Fibroblast of the conjunctiva (primary cell): Measurements from ENCODE around the gene CRYBB3.
"Not testable (repeated sequence)": the region's sequence is repeated elsewhere in the genome, so short reads cannot be mapped to it uniquely, and the experiment has no call there.

Source experiments
- DNase-seq: peaks from one replicate; pipeline ENCODE4 v3.0.0-alpha.2; 2010; ENCODE audit warnings: low read depth

Gene CRYBB3

DNA sequence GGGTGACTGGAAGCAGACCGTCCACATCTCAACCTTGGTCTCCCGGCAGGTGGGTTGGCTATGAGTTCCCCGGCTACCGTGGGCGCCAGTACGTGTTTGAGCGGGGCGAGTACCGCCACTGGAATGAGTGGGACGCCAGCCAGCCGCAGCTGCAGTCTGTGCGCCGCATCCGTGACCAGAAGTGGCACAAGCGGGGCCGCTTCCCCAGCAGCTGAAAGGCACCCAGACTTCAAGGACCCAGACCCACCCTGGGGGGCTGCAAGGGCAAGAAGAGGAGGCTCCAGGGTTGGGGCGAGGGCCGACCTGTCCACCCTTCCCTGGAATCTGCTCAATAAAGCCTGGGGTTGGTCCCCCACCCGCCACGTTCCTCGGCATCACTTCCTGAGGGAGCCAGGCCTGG, 7.3 kb downstream of the CRYBB3 start:
- DNase-seq: no peak

DNA sequence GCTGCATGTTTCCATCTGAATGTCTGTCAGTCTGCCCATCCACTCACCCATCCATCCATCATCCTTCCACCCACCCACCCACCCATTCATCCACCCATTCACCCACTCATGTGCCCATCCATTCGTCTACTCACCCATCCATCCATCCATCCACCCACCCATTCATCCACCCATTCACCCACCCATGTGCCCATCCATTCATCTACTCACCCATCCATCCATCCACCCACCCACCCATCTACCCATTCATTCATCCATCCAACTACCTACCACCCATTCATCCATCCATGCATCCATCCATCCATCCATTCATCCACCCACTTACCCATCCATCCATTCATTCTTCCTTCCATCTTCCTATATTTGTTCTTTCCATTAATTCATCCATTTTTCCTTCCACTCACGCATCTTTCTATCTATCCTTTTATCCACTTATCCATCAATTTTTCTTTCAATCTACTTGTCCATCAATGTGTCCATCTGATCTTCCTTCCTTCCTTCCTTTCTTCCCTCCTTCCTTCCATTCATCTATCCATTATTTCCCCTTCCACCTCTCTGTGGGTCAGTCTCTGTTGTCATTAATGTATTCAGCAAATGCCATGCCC, 8.0 kb downstream of the CRYBB3 start:
- no peak for DNase-seq

DNA sequence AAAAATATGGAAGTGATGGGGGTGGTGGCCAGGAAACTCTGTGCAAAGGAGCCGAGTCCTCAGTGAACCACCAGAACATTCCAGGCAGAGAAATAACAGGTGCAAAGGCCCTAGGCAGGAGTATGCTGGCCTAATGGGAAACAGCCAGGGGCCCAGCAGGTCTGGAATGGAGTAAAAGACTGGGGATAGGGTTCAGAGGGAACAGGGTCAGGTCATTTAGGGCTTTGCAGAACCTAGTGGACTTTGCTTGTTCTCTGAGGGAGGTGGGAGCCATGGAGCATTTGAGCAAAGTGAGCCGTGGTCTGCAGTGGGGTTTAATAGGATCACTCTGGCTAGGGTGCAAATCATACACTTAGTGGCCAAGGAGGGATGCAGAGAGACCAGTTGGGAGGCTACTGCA, 8.7 kb downstream of the CRYBB3 start:
- no peak for DNase-seq

GRCh38 chr22:25208743-25209505, 9.3 kb downstream of the CRYBB3 start:
- no peak for DNase-seq

DNA sequence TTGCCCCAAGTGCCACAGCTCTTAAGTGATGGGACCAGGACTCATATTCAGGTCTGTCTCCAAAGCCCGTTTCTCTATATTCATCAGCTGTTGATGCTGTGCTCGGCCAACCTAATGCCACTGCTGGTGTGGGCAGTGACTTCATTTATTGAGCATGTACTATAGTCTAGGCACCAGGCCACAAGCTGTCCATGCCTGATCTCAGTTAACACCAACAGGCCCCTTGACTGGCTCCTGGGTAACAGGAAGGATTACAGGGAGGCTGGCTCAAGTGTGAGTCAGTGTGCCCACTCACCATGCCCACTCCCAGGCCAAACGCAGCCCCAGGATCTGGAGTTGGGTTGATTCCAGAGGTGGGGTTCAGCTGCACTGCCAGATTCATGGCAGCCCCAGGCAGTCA, 11.1 kb downstream of the CRYBB3 start:
- DNase-seq: no peak

- DNase-seq: no peak
Measured at GRCh38 chr22:25212337-25212736, 12.7 kb downstream of the CRYBB3 start.

- no peak for DNase-seq
Measured at GRCh38 chr22:25213221-25213620, 13.6 kb downstream of the CRYBB3 start.

DNA sequence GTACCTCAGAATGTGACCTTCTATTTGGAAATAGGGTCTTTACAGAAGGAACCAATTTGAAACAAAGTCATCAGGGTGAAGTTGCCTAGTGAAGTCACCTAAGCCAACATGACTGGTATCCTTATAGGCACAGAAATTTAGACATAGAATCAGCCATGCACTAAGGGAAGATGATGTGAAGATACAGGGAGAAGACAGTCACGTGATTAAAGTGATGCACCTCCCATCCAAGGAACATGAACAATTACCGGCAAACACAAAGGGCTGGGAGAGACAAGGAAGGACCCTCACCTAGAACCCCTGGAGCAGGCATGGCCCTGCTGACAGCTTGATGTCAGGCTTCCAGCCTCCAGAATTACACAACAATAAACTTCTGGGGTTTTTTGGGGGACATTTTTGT, 16.6 kb downstream of the CRYBB3 start:
- DNase-seq: no peak

DNA sequence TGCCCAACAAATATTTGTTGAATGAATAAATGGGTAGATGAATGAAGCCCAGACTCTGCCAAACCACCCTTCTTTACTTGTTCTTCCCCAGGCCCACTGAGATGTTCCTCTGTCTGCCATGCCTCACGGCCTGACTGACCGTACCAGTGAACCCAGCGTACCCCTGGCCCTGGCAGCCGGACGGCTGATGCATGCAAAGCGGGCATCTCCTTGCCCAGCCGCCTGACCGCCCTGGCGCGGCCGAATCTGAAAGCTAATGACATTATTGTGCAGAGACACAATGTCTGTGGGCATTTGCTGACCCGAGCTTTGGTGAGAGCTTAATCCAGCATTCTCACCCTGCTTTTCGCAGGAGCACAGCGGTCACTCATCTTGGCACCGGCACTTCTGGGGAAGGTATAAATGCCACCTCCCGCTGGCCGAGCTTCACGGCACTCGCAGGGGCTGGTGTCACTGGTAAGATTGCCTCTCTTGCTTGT, 19.6 kb downstream of the CRYBB3 start, which contains the start of gene CRYBB2:
CRYBB2 (plus strand) TSS at position 429 of the 479 bp plus-strand sequence. CDS start 1,791 bp downstream, outside the sequence.
- DNase-seq: no peak

GRCh38 chr22:25219948-25220442, 20.3 kb downstream of the CRYBB3 start:
- no peak for DNase-seq

DNA sequence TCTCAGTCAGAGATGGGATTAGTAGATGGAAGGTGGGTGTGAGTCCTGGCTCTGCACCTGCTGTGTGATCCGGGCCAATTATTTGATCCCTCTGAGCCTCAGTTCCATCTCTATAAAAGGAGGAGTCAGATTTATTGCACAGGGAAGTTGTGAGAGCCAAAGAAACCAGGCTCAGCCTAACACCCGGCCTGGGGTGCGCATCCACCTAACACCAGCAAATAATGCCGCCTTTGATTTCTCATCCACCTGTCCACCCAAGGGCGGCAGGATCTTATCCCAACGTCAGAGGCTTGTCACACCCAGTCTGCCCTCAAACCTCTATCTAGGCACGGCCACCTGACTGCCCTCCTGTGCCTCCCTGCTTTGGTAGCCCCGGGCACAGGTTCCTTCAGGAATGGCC, 22.1 kb downstream of the CRYBB3 start:
- no peak for DNase-seq

DNA sequence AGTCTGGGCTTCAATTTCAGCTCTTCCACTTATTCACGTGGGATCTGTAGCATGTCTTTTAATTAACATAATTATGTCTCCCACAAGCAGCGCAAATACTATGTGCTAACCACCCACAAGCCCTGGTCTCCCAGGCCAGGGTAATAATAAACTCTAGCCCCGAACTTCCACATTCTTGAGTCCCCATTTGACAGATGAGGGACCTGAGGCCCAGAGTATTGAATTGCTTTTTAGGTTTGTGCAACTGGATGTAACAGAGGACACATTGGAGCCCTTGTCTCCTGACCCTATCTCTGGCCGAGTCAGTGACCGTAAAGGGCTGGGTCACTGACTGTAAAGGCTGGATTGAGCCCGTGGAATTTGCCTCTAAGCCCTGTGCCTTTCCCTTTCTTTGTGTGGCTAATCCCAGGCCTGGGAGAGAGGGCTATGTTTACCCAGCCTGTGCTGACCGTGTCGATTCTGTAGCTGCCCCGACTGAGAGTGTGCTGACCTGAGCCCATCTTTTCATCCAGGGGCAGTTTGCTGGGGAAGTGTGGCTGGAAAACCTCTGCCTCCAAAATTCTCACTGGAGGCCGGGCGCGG, 23.7 kb downstream of the CRYBB3 start:
- no peak for DNase-seq

DNA sequence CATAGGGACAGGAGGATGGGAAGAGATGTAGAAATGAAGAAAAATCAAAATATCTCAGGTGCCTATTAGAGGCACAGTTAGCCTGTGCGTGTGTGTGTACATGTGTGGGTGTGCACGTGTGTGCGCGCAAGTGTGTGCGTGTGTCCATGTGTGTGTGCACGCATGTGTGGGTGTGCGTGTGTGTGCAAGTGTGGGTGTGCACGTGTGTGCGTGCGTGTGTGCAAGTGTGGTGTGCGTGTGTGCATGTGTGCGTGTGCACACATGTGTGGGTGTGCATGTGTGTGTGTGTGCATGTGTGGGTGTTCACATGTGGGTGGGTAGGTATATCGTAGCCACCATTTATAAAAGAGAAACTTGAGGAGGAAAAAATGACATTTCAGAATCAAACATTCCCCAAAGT, 29.2 kb downstream of the CRYBB3 start:
- DNase-seq: no peak

- not testable (repeated sequence) for DNase-seq
Measured at GRCh38 chr22:25230760-25231159, 31.1 kb downstream of the CRYBB3 start.

DNA sequence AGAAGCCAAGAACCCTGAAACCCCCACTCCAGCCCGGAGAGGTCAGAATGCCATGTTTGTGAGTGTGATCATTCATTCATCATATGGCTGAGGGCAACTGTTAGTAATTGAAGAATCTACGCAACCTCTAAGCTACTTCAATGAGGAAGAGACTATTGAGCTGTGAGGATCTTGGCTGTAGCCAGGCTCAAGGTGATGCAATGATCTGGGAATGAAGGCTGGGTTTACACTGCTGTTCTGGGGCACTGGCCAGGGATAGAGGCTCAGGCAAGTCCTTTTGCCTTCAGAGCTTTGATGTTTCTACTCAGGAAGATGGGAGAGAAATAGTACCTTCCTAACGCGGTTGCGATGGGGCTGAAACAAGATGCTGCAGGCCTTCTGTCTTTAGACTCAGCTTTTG, 32.6 kb downstream of the CRYBB3 start:
- DNase-seq: peak; percentile 9

- not testable (repeated sequence) for DNase-seq
Measured at GRCh38 chr22:25233706-25234105, 34.0 kb downstream of the CRYBB3 start.

DNA sequence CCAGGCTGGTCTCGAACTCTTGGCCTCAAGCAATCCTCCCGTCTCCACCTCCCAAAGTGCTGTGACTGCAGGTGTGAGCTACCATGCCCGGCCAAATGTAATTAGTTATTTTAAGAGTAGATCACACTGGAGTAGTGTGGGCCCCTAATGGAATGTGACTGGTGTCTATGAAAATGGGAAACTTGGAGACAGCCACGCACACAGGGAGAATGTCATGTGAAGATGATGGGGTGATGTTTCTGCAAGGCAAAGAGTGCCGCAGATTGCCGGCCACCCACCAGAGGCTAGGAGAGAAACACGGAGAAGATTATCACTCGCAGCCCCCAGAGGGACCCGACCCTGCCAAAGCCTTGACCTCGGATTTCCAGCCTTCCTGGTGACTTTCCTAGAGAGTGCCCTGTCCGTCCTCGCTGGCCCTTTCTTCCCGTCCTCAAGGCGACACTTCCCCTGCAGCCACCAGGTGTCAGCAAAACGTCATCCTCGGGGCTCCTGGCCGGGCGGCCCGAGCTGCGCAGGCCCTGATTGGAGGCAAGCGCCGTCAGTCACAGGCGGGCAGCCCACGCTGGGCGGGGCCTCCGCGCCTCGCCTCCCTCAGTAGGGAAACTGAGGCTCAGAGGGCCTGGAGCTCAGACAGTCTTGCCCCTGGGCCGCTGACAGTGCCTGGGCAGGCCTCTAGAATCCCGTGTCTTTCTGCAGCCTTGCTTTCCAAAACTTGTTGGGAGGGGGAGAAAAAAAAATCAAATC, 36.1 kb downstream of the CRYBB3 start:
- peak; percentile 20 for DNase-seq

- no peak for DNase-seq
Measured at GRCh38 chr22:25236417-25236816, 36.8 kb downstream of the CRYBB3 start.

DNA sequence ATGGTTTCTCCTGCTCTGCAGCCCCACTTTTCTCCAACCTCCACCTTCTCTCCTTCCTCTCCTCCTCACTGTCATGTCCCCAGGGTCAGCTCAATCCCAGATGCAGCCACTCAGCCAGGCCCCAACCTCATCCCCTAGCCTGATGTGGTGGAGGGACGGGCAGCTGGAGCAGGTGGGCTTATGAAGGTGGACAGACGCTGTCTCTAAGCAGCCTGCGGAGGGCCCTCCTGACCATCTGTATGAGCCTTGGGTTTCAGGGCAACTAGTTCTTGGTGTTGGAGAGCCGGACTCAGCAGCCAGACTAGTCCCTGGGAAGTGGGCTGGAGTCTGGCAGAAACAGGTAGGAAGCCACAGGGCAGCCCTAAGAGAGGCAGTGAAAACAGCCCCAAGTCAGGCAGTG, 37.8 kb downstream of the CRYBB3 start:
- no peak for DNase-seq

- DNase-seq: not testable (repeated sequence)
Measured at GRCh38 chr22:25238058-25238457, 38.4 kb downstream of the CRYBB3 start.

DNA sequence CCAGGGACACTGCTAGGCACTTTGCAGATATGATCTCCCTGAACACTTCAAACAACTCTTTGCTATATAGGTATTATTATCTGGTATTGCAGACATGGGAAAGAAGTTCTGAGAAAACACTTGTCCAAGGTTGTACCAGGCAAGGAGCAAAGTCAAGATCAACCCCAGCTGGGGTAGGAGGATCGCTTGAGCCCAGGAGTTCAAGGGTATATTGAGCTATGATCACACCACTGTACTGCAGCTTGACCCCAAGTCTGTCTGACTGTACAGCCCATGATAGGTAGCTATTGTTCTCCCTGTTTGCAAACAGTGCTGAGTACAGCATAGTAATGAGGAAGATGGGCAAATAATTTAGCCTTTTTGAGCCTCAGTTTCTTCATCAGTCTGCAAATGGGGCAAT, 55.5 kb downstream of the CRYBB3 start:
- DNase-seq: not testable (repeated sequence)
